ENCODE results near the gene COCH. TPM values are rescaled to one million over a fixed set of nuclear protein-coding genes. Genes with fewer than 3 reads are reported as not detected.

COCH gene
- total RNA-seq = 0.09 and 0.16 TPM in 2 replicates

GRCh38 chr14:30874120-30874998, at the start of gene COCH:
COCH (plus strand) TSS chr14:30874559; CDS start chr14:30874939, 380 bp downstream.

Other genes with a start within 250 kb of the COCH start
- 2.6 and 4.6 TPM in 2 replicates for gene AP4S1, start 151.1 kb downstream of the COCH start, total RNA-seq
- 76.8 and 82.0 TPM in 2 replicates for gene STRN3, start 151.8 kb downstream of the COCH start, total RNA-seq

Data from bronchial smooth muscle cell (primary cell).